Fibroblast of peridontal ligament (primary cell): ENCODE data around the gene EED.

ENCODE experiments used
- DNase-seq: peaks from one replicate; pipeline ENCODE4 v3.0.0-alpha.2; 2010; ENCODE audit errors: extremely low read depth

Gene EED, protein sequence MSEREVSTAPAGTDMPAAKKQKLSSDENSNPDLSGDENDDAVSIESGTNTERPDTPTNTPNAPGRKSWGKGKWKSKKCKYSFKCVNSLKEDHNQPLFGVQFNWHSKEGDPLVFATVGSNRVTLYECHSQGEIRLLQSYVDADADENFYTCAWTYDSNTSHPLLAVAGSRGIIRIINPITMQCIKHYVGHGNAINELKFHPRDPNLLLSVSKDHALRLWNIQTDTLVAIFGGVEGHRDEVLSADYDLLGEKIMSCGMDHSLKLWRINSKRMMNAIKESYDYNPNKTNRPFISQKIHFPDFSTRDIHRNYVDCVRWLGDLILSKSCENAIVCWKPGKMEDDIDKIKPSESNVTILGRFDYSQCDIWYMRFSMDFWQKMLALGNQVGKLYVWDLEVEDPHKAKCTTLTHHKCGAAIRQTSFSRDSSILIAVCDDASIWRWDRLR

DNA sequence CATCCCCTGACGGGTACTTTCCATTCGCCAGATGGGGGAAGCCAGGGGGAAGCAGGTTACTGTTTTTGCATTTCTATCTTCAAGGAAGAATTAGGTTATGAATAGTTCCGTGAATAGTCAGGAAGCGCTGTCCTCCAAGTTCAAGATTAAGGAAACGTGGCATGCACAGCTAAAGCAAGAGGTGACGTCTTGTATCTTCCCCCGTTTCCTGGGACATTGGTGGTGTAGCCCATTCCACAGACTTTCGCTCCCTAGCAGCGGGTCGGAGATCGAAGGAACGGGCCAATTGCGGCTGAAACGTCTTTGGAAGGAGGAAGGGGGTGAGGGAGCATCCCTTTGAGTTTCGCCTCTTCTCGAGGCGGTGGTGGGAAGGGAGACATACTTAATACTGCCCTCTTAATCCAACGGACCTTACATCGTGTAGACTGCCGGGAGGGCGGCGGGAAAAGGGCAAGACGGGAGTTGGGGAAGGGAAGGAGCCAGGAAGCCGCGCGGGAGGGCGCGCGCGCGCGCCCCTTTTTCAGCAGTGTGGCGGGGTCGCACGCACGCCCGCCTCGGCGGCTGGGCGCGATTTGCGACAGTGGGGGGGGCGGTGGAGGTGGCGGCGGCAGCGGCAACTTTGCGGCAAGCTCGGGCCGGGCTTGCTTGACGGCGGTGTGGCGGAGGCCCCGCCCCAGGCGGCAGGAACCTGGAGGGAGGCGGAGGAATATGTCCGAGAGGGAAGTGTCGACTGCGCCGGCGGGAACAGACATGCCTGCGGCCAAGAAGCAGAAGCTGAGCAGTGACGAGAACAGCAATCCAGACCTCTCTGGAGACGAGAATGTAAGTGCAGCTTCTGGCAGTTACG is at the start of gene EED:
EED (plus strand) TSS at position 232 of the 847 bp plus-strand sequence; CDS start at position 709, 477 bp downstream.
- peak; percentile 91 for DNase-seq

DNA sequence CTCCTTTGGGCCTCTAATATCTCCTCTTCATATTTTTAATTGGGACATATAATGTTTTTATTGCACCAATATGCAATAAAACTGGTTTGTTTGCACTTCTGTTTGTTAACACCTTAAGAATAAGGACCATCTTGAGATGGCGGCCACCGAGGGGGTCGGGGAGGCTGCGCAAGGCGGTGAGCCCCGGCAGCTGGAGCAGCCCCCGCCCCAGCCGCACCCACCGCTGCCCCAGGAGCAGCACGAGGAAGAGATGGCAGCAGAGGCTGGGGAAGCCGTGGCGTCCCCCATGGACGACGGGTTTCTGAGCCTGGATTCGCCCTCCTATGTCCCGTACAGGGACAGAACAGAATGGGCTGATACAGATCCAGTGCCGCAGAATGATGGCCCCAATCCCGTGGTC is 49.6 kb upstream of the EED start:
- DNase-seq = no peak

DNA sequence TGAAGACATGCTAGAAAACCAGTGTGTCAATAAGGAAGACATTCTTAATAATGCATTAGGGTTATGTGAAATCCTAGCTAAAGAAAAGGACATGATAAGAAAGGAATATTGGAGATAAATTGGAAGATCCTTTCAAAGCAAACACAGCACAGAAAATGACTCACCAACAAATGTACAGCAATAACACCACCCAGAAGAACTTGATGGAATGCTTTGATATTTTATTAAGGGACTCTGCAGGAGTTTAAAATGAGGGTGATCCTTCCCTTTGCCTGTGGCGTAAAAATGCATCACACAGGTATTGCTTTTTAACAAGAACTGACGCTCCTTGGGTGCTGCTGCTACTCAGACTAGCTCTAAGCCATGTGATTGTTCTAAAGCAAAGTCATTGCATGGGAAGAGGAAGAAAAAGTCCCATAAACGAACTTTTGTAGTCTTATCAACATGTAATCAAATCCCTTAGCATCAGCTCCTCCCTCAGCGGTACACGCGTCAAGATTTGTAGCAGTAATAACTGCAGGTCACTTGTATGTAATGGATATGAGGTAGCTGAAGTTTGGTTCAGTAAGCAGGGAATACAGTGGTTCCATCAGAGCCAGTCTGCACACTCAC is 48.4 kb upstream of the EED start:
- no peak for DNase-seq

DNA sequence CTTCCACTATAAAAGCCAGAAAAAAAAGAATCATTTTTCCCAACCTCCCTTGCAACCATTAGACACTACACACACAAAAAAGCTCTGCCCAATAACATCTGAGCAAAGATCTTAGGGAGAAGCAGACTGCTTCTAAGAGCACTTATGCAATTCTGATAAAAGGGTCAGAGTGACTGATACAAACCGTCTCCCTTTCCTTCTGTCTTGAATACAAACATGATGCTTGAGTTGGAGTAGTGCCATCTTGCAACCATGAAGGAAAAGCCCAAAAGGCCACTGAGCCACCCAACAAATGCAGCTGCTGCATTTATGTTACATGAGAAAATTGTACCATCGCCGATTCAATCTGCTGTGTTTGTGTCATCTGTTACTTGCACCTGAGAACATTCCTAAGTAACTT is 47.6 kb upstream of the EED start:
- no peak for DNase-seq

DNA sequence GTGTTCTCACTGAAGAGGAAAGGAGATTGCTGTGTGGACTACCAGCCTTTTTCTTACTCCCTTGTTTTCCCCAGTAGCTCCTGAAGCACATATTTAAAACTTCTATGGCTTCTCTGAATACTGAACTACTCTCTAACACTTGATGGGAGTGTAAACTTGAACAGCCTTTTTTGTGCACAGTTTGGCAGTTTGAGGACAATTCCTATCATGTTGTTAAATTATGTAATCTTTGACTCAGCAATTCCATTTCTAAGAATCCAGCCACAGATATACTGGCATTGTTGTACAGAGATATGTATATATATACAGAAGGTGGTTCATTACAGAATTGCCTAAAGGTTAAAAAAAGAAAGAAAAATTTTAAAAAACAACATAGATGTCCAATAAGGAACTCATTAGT is 47.1 kb upstream of the EED start:
- peak; percentile 58 for DNase-seq

DNA sequence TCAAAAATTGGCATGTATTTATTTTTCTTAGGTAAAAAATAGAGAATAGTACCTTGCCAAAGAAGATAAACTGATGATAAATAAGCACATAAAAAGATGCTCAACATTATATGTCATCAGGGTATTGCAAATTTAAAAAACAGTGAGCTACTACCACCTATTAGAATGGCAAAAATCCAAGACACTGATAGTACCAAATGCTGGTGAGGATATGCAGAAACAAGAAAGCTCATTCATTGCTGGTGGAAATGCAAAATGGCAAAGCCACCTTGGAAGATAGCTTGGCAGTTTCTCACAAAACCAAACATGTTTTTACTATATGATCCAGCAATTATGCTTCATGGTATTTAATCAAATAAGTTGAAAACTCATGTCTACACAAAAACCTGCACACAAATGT is 46.4 kb upstream of the EED start:
- no peak for DNase-seq

DNA sequence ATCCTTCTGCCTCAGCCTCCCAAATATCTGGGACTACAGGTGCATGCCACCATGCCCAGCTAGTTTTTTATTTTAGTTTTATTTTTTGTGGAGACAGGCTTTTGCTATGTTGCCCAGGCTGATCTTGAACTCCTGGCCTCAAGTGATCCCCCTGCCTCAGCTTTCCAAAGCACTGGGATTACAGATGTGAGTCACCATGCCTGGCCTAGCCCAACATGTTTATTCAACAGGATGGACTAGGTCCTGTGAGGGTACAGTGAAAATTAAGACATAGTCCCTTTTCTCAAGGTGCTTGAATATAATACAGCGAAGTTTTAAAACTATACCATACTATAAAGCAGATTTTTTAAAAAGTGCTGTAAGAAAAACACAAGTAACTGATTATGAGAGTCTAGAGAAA is 45.2 kb upstream of the EED start:
- DNase-seq = no peak

DNA sequence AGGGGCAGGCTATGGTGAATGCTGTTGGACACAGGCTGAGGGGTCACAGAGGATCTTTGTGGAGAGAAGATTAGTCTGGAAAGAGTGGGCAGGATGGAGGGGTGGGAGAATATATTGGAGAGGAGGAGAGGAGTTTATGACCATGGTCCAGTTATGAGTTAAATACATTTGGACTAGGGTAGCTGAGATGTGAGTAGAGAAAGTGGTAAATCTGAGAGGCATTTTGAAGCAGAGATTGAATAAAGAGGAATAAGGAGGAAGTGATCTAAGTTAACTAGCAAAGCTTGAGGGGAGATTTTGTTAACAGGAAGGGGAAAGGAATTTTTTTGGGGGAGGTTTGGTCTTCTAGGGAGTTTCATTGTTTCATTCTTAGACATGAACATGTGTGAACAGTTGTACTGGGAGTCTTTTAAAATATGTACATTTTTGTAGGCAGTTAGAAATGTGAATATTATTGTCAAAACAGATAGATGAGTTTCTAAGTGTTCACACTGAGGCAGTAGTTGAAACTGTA is 43.1 kb upstream of the EED start:
- no peak for DNase-seq

DNA sequence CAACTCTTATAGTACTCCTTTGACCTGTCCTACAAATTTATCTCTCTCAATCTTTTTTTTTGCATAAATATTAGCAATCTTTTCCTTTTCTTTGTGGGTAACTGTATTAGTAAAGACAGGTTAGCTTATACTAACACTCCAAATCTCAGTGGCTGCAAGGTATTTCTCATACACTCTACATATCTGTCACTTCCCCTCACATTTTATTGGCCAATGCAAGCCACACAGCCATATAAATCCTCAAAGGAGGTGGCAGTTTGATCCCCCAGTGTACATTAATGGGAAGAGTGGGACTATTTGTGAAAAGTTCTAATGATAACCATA is 42.6 kb upstream of the EED start:
- no peak for DNase-seq

DNA sequence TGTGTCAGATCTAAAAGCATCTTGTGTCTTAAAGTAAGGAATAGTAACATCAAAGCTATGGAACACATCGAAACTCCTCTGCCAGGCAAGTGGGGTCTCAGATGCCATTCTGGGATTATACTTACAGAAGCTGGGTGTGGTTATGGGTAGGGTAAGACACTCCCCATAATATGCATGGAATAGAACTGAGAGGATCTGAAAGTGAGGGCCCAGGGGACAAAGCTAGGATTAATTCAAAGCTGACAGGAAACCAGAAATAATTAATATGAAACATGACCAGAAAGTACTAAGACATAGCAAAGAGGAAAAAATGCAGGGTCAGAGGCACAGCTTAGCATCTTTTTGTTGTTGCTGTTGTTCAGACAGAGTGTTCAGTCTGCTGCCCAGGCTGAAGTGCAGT is 40.2 kb upstream of the EED start:
- DNase-seq = no peak

DNA sequence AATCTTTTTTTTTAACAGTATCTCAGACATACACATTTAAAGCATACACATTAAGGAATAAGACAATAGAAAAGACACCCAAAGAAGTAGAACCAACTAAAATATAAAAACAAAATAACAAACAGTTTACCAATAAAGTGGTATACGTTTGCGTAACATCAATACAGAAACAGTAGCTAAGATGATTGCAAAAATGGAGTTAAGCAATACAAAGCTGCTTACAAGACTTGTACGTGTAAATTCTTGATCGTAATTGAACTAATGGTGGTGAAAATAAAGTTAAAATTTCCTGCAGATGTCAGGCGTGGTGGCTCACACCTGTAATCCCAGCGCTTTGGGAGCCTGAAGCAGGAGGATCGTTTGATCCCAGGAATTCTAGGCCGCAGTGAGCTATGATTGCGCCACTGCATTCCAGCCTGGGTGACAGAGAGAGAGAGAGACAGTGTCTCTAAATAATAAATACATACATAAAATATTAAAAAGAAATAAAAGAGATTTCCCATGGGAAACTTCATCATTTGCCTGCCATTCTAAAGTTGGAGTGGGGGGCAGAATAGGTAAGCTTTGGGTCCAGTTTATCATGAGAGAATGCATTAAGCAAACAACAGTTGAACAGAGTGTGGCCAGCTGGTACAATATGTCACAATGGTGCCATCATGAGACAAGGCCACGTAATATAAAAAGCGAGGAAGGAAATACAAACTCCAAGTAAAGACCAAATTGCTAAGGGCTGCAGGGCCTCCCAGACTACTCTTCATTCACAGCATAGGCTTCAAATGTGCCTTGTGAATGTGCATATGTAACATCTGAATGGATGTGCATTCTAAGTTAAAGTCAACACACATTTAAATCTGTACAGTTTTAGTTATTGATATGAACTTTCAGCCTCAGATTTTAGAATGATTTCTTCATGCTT is 38.9 kb upstream of the EED start:
- no peak for DNase-seq

DNA sequence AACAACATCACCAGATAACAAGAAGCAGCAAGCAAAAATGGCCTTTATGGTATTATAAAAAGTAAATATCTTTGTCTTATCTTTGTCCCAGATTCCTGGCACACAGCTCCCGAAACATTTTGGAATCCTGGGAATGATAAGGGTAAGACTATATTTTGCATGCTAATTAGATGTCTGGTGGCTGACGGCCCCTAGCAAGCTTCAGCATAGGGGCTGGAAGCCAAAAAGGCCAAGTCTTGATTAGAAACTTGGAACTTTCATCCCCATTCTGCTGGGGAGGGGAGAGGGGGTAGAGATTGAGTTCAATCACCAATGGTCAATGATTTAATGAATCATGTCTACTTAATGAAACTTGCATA is 38.2 kb upstream of the EED start:
- no peak for DNase-seq

DNA sequence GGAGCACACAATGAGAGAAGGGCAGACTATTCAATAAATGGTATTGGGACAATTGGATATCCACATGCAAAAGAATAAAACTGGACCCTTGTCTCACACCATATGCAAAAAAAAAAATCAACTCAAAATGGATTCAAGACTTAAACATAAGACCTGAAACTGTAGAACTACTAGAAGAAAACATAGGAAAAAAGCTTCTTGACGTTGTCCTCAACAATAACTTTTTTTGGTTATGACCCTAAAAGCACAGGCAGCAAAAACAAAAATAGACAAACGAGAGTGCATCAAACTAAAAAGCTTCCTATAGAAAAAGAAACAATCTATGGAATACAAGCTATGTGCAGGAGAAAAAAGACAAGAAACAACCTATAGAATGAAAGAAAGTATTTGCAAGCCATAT is 37.1 kb upstream of the EED start:
- DNase-seq = no peak

DNA sequence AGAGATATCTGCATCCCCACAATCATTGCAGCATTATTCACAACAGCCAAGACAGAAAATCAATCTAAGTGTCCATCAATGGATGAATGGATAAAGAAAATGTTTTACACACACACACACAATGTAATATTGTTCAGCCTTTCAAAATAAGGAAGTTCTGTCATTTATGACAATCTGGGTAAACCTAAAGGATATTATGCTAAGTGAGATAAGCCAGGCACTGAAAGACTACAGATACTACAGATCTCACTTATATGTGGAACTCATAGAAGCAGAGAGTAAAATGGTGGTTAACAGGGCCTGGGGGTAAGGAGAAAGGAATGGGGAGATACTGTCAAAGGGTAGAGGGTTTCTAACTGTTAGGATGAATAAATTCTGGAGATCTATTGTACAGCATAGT is 36.0 kb upstream of the EED start:
- no peak for DNase-seq

DNA sequence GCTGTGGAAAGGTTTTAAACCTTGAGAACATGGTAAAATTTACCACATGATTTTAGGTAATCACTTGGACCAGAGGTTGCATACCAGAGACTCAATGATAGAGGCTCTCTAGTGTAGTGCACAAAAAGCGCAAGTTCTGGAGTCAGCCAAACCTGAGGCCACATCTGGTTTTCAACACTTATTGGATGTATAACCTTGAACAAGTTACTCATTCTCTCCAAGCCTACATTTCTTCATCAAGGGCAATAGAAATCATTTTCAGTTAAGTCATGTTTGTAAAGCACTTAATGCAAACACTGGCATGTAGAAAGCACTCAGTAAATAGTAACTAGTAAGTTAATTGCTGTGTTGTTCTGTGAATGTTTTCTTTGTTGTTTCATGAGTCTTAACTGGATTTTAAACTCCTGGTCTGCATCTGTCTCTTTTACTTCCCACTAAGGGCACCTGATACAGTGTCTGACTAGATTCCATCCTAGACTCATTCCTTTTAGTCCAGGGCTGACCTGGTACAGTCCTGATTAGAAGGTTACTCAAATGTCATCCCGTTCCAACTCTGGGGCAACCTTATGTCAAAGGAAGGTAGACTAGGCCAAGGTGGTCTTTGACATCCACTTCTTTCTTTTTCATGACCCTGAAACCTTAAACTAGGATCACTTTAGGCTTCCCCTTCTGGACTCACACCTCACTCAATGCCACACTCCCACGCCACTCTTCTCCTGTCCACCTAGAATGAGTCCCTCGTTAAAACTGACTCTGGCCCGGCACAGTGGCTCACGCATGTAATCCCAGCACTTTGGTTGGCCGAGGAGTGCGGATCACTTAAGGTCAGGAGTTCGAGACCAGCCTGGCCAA is 34.5 kb upstream of the EED start:
- no peak for DNase-seq

DNA sequence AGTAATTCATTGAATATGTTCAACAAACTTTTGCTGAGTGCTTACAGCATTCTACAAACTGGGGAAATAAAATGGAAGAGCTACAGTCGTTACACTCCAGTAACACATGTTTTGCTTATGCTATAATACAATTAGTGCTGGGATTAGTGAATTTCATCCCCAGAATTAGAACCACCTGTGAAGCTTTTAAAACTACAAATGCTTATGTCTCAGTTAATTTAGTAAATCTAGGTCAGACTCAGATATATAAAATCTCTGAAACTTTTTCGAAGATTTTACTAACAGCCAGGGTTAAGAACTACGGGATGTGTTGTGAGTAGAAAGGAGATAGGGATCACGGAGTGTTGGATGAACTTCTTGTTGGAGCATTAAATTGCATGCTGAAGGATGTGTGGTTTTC is 33.7 kb upstream of the EED start:
- no peak for DNase-seq

DNA sequence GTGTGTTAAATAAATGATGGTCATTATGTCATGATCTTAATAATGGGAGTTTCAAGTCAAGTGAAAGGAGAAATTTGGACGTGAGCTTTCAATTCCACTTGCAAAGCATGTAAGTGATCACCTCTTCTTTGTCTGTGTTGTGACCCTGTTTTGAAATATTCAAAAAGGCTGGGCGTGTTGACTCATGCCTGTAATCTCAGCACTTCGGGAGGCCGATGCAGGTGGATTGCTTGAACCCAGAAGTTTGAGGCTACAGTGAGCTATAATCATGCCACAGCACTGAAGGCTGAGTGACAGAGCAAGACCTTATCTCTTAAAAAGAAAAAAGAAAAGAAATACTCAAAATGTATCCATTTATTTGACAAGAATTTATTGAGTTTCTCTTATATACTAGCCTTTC is 32.9 kb upstream of the EED start:
- no peak for DNase-seq

DNA sequence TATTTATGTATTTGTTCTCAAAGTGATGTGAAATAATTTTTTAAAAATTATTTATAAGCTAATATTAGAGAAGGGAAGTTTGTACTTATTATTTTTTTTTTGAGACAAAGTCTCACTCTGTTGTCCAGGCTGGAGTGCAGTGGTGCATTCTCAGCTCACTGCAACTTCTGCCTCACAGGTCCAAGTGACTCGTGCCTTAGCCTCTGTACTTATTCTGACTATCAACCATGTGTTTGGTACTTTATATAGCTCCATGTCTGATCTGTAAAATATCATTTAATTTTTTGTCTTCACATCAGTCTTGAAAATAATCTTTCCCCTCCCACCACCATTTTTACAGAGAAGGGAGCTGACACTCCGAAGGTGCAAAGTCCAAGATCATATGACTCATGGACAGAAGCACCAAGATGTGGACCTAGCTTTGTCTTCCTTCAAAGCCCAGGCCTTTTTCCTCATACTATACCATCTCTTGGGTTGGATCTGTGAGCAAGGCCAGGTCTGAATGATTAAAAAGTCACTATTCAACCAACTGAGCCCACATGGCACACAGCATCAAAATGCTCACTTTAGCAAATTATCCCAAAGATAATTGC is 32.4 kb upstream of the EED start:
- DNase-seq = no peak

DNA sequence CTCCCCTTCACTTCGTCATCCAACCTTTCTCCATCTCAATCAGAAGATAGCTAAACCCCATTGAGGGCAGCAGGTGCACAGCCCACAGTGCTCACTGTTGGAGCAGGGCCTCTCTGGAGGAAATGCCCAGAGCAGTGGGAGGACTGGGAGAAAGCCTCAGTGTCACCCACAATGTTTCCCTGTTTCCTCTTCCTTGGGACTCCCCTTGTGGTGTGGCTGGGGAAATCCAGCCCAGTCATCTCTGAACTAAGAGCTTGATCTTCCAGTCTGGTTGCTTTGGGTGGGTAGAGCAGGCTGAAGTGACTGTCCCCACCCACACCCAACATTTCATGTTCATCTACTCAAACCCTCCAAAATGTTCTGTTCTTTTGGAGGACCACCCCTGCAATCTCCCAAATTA is 29.8 kb upstream of the EED start:
- DNase-seq = no peak
